GM10847 (cell line): ENCODE measurements around the gene TIMM8B.

Experiments
- POLR2A ChIP-seq: IDR thresholded peaks from 2 replicates; pipeline ENCODE4 v1.6.1; 2011; ENCODE audit not compliant: insufficient read length; ENCODE audit errors: extremely low read depth

Gene TIMM8B, protein sequence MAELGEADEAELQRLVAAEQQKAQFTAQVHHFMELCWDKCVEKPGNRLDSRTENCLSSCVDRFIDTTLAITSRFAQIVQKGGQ

DNA sequence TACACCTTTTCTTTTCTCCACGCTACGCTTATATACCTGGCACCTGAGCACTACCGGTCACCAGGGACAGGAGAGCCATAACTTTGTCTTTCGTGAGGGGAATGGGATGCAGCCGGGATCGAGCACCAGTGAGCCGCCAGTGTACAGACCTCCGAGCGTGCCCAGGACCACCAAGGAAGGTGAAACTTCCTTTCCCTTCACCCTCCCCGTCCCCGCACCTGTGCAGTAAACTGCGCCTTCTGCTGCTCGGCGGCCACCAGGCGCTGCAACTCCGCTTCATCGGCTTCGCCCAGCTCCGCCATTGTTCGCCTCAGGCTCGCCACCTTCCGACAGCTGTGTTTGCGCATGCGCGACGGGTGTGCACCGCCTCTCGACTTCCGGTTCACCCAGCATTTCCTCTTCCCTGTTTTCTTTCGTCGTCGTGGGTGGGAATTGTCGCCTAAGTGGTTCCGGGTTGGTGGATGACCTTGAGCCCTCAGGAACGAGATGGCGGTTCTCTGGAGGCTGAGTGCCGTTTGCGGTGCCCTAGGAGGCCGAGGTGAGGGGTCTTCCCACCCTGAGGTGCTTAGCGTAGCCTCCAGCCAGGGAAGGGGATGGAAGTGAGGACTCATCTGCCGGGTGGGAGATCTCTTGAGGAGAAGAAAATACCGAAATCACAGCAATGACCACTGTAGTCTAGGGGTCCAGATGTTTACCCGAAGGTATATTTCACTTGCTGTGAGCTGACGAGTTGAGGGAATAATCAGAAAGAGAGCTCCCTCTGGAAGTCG lies at the start of gene TIMM8B, which contains the start of gene SDHD:
TSS of gene TIMM8B (minus strand) at position 335 of the 770 bp plus-strand sequence. CDS start at position 302, 33 bp downstream.
TSS of gene SDHD (plus strand) at position 452 of the 770 bp plus-strand sequence. CDS start at position 487, 35 bp downstream.
- TF ChIP-seq POLR2A: peak; percentile 88

DNA sequence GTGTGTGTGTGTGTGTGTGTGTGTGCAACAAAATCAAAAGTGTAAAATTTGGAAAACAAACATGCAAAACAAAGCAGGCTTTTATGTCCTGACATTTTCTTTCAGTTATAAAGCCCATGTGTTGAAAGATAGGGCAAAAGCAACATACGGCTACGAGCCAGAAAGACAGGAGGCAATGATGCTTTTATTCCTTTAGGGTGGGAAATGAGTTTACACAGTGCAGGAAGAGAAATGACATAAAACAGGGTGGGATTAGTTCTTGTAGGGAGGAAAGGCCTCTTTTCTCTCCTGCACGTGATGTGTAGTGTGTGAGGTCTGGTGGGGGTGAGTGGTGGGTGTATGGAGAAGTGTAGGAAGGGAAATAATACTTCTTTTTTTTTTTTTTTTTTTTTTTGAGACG lies 47.9 kb upstream of the TIMM8B start:
- TF ChIP-seq POLR2A: no peak

DNA sequence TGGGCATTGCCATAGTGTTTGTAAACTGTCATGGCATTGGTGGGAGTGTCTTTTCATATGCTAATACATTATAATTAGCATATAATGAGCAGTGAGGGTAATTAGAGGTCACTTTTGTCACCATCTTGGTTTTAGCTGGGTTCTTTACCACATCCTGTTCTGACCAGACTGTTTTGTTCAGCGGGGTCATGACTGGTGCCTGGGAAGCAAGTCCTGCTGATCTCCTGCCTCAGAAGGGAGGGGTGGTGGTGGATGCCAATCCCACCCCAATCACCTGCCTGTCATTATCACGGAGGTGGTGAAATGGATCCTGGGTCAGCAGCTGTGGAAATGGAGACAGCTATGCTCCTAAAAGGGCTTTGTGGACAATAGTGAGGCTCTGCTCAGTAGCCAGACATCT lies 46.2 kb upstream of the TIMM8B start:
- TF ChIP-seq POLR2A: no peak

DNA sequence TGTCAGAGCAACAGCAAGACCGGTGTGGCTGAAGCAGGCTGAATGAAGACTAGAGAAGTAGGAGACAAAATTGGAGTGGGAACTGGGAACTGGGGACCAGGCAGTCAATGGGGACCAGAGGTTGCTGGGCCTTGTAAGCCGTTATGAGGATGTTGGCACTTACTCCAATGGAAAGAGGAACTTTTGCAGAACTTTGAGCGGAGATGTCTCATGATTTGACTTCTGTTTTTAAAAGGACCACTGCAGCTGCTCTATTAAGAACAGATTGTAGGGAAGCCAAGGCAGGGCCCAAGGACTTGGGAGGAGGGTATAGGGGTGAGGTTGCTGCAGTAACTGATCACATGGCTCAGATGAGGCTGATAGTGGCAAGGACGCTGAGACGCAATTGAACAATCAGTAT lies 43.1 kb upstream of the TIMM8B start:
- TF ChIP-seq POLR2A: no peak

DNA sequence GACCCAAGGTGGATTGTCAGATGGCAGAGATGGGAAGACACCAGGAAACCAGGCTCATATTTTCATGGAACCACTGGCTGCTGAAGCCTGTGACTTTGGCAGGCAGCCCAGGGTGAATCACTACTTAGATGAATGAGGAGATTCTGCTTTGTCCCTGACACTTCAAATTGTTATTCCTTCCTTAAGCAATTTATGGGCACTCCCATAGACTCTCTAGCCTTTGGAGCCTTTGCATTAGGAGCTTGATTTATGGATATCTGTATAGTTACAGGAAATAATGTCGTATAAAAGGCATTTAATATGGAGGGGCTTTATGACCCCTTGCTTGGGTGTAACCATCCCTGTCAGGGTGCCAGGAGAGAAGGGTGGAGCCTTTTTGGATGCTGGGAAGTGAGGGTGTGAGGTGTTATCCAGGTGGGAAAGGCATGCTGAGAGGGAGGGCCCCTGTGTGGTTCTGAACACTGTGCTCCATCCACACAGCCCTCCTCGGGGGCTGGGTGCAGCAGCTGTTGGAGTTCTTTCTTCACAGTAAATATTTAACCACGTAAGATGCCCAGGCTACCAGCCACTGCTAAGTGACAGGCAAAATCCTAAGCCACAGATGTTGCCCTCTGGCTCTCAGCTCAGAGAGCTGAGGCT lies 42.0 kb upstream of the TIMM8B start:
- TF ChIP-seq POLR2A: no peak

DNA sequence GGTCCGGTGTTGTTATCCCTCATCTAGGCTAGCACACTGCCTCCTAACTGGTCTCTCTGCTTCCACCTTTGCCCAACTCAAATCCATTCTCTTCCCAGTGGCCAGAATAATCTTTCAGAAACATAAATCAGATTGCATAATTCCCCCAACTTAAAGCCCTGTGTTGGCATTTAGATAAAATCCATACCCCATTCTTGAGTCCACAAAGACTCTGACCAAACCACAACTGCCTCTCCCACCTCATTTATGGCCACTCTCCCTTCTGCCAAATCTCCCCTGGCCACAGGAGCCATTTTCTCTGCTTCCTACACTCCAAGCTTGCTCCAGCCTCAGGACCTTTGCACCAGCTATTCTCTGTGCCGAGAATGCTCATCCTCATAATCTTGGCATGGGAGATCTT lies 40.5 kb upstream of the TIMM8B start:
- no peak for TF ChIP-seq POLR2A

GRCh38 chr11:112123129-112123528 lies 36.6 kb upstream of the TIMM8B start:
- TF ChIP-seq POLR2A: no peak

DNA sequence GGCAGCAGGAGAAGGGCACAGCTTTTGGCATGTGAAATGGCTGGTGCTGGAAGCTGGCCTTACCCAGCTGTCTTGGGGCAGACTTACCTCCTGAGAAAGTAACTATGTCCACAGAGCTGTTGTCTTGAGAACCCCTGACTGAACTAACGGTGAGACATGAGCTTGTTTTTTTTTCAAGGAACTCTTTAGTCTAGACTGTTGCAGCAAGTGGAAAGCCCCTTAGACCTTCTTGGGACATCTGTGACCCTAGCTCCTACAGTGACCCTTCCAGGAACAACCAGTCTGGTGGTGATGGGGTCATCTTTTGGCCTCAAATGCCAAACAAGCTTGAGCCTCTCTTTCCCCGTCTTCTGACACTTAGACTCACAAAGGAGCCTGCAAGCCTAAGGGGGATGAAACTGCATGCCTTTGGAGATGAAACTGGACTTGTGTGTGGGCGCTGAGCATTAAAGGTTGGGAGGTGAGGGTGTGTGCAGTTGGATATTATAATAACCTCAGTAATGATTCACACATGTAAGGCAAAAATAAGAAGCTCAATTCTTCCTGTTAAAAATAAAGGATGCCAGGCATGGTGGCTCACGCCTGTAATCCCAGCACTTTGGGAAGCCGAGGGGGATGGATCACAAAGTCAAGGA lies 35.5 kb upstream of the TIMM8B start:
- no peak for TF ChIP-seq POLR2A

GRCh38 chr11:112118176-112118575 lies 31.6 kb upstream of the TIMM8B start:
- TF ChIP-seq POLR2A: no peak

DNA sequence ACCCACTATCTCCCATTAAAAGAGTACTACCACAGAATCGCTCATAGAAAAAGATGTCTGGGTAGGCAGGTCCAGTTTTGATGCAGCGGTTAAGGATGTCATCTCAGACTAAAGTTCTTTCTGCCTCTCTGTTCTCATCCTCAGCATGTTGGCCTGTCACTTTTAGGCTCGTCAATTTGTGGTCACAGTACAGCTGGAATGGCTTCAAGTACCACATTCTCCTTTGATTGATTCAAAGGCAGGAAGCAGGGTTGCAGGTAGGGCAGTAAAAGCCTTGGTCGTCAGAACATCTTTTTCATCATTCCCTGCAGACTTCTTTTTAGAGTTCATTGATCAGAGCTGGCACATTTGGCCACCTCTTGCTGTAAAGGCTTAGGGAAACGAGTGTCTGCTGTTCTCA lies 28.8 kb upstream of the TIMM8B start:
- TF ChIP-seq POLR2A: no peak

DNA sequence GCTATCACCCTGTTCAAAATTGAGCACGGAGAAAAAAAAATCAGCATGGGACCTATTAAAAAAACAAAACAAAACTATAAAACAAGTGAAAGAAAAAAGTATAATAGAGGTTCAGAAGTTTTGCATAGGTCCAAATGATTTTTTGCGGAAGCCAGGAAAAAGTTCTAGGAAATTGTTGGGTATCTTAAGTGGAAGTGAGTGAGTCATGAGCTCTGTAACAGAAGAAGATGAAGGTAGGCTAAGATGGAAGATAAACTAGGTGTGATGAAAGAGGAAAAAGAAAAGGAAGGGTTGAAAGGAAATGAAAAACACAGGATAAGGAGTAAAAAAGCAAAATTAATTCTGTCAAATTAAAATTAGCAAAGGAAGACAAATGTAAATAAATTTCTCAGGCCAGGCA lies 27.9 kb upstream of the TIMM8B start:
- no peak for TF ChIP-seq POLR2A

DNA sequence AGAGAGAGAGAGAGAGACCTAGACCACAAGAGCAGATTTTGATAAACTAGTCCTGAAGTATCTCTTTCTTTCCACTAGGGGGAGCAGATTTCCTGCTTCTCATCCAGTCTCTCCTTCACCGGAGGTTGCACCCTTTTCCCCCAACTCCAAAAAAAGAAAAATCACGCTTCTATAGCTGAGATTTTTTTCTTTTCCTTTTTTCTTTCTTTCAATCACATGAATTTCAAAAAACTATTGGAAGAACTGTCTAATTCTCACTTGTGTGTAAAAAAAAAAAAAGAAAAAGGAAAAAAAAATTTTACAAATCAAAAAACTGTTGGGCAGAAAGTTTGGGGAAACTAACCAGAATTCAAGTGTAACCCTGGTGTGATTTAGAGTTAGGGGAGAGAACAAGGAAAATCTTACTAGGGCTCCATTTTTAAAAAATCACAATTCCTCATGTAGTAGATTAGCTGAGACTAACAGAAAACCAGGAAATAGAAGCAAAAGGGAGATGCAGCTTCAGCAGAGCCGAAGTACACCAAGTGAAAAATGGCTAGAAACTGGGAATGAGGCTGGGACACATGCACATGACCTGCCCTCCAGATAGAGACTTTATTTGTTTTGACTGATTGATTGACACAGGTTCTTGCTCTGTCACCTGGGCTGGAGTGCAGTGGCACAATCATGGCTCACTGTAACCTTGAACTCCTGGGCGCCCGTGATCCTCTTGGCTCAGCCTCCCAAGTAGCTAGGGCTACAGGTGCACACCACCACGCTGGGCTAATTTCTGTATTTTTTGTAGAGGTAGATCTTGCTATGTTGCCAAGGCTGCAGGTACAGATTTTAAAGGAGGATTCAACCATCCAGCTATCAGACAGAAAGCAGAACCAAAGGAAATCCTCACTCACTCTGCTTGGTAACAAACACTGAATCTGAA lies 27.2 kb upstream of the TIMM8B start:
- TF ChIP-seq POLR2A: no peak

- no peak for TF ChIP-seq POLR2A
These were observed 19.5 kb upstream of the TIMM8B start for GRCh38 chr11:112106070-112106469.

GRCh38 chr11:112103446-112103845 lies 16.9 kb upstream of the TIMM8B start:
- no peak for TF ChIP-seq POLR2A

DNA sequence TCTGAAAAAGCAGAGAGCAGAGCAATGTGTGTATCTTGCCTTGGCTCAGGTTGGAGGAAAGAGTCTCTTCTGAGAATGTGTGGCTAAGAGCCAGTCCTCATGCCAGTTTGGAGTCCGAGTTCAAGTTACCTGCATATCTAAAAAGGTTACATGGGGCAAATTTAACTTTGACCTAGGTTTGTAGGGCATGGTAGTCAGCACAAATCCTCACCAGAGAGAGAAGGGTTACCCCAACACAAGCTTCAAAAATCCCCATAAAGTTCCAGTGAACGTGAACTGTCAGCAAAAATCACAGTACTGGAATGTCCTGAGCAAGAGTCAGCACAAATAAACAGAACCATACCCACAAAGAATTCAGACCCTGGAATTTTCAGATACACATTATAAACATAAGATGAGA lies 13.9 kb upstream of the TIMM8B start:
- TF ChIP-seq POLR2A: no peak
